Trophoblast cell (in vitro differentiated cells and primary cell): Measurements from ENCODE around the gene CPA1.

Experiments used
- DNase-seq, 2 donors: peaks; one replicate each; pipeline ENCODE4 v3.0.0-alpha.2; 2016
- H2AFZ ChIP-seq: 2 replicates; pipeline ENCODE4 v1.6.1; 2013; ENCODE audit warnings: low read length, moderate library complexity, mild to moderate bottlenecking; ENCODE audit not compliant: insufficient read depth, poor library complexity
- H2AK5ac ChIP-seq: 2 replicates; pipeline ENCODE4 v1.6.1; 2013; ENCODE audit warnings: mild to moderate bottlenecking, low read length
- H2BK120ac ChIP-seq: 2 replicates; pipeline ENCODE4 v1.6.1; 2013; ENCODE audit warnings: low read length, mild to moderate bottlenecking, moderate library complexity; ENCODE audit not compliant: insufficient read depth, poor library complexity
- H2BK12ac ChIP-seq: 2 replicates; pipeline ENCODE4 v1.6.1; 2013; ENCODE audit warnings: mild to moderate bottlenecking, low read length, moderate library complexity
- H2BK5ac ChIP-seq: 2 replicates; pipeline ENCODE4 v1.6.1; 2013; ENCODE audit warnings: low read length, low read depth, moderate library complexity, mild to moderate bottlenecking; ENCODE audit not compliant: poor library complexity
- H3K14ac ChIP-seq: 2 replicates; pipeline ENCODE4 v1.6.1; 2013; ENCODE audit warnings: mild to moderate bottlenecking, low read length
- H3K18ac ChIP-seq: 2 replicates; pipeline ENCODE4 v1.6.1; 2013; ENCODE audit warnings: mild to moderate bottlenecking, low read length
- H3K23ac ChIP-seq: 2 replicates; pipeline ENCODE4 v1.6.1; 2013; ENCODE audit warnings: low read length
- H3K27ac ChIP-seq: 2 replicates; pipeline ENCODE4 v1.5.1; 2013; ENCODE audit warnings: low read depth, mild to moderate bottlenecking, inconsistent platforms, low read length, moderate library complexity
- H3K27me3 ChIP-seq: 2 replicates; pipeline ENCODE4 v1.6.1; 2013; ENCODE audit warnings: inconsistent platforms, mild to moderate bottlenecking, low read length, moderate library complexity; ENCODE audit not compliant: insufficient read depth
- H3K36me3 ChIP-seq, 2 experiments: 1 replicate in 1 of 2; 2 replicates in 1 of 2; pipeline ENCODE4 v1.6.1; 2013; ENCODE audit warnings: low read length in 2 of 2, mild to moderate bottlenecking in 2 of 2, moderate library complexity in 1 of 2; ENCODE audit not compliant: insufficient read depth in 2 of 2, control insufficient read depth in 1 of 2
- H3K4ac ChIP-seq: 2 replicates; pipeline ENCODE4 v1.6.1; 2013; ENCODE audit warnings: low read depth, mild to moderate bottlenecking, low read length, moderate library complexity
- H3K4me1 ChIP-seq, 2 experiments: 1 replicate in 1 of 2; 2 replicates in 1 of 2; pipeline ENCODE4 v1.6.1; 2013; ENCODE audit warnings: low read length in 2 of 2, mild to moderate bottlenecking in 2 of 2, moderate library complexity in 1 of 2; ENCODE audit not compliant: insufficient read depth in 2 of 2, control insufficient read depth in 1 of 2
- H3K4me2 ChIP-seq: 2 replicates; pipeline ENCODE4 v1.6.1; 2013; ENCODE audit warnings: inconsistent platforms, mild to moderate bottlenecking, low read length, moderate library complexity
- H3K4me3 ChIP-seq: 2 replicates; pipeline ENCODE4 v1.5.1; 2013; ENCODE audit warnings: mild to moderate bottlenecking, low read depth, low read length, inconsistent platforms
- H3K79me1 ChIP-seq: one replicate; pipeline ENCODE4 v1.6.1; 2013; ENCODE audit warnings: low read length
- H3K79me2 ChIP-seq: 2 replicates; pipeline ENCODE4 v1.6.1; 2013; ENCODE audit warnings: low read length, mild to moderate bottlenecking; ENCODE audit not compliant: control insufficient read depth, insufficient read depth, poor library complexity
- H3K9ac ChIP-seq: 2 replicates; pipeline ENCODE4 v1.6.1; 2013; ENCODE audit warnings: mild to moderate bottlenecking, low read length
- H3K9me3 ChIP-seq: 2 replicates; pipeline ENCODE4 v1.6.1; 2013; ENCODE audit warnings: low read depth, mild to moderate bottlenecking, control low read depth, inconsistent platforms, low read length; ENCODE audit not compliant: insufficient read depth
- H4K12ac ChIP-seq: 2 replicates; pipeline ENCODE4 v1.6.1; 2013; ENCODE audit warnings: low read depth, mild to moderate bottlenecking, low read length, moderate library complexity
- H4K8ac ChIP-seq: 2 replicates; pipeline ENCODE4 v1.6.1; 2013; ENCODE audit warnings: low read depth, mild to moderate bottlenecking, low read length, moderate library complexity
- H4K91ac ChIP-seq: one replicate; pipeline ENCODE4 v1.6.1; 2013; ENCODE audit warnings: low read depth, mild to moderate bottlenecking, low read length, moderate library complexity
- WGBS: extraction: QIAGEN DNeasy Blood & Tissue Kit; methylation state at CpG from one replicate; pipeline ENCODE4 v1.1.7; 2013; ENCODE audit warnings: missing lambda C conversion rate; ENCODE audit not compliant: insufficient read length, insufficient coverage; ENCODE audit errors: extremely low coverage; 5-methylcytosine and 5-hydroxymethylcytosine counted together

CPA1 gene

GRCh38 chr7:130358471-130358870 lies 21.8 kb upstream of the CPA1 start:
- Histone ChIP-seq H3K4me2 (no peak overlapping the region), H2AK5ac (peak overlapping the region; percentile 88), H3K27ac (no peak overlapping the region), H4K12ac (no peak overlapping the region), H3K79me1 (peaks cover 44% of the 10 kb centered on the region), H4K91ac (peak overlapping the region; percentile 72), H3K4me3 (no peak overlapping the region), H3K4me1 (peaks cover 28% of the 10 kb centered on the region in 2 experiments), H2BK12ac (peak overlapping the region; percentile 86), H4K8ac (no peak overlapping the region), H3K9me3 (peaks cover 13% of the 10 kb centered on the region), H2AFZ (no peak overlapping the region), H3K14ac (peak overlapping the region; percentile 45), H3K9ac (no peak overlapping the region), H2BK120ac (peak overlapping the region; percentile 61), H3K79me2 (peaks cover 8% of the 10 kb centered on the region), H3K23ac (no peak overlapping the region), H3K18ac (peak overlapping the region; percentile 25), H3K4ac (no peak overlapping the region), H3K27me3 (no peaks in the 10 kb centered on the region), H2BK5ac (no peak overlapping the region), H3K36me3 (no peaks in the 10 kb centered on the region)
- WGBS: no CpG with 5 or more reads among the region's 4 CpGs
- DNase-seq: no peak

- H3K4ac ChIP-seq: no peak overlapping the region
- peak overlapping the region; percentile 78 for H2BK12ac ChIP-seq
- H4K8ac ChIP-seq: no peak overlapping the region
- no peaks in the 10 kb centered on the region for H3K36me3 ChIP-seq
- peaks cover 13% of the 10 kb centered on the region for H3K9me3 ChIP-seq
- no peak overlapping the region for H3K14ac ChIP-seq
- H2AFZ ChIP-seq: no peak overlapping the region
- H4K91ac ChIP-seq: peak overlapping the region; percentile 29
- peak overlapping the region; percentile 3 for H3K18ac ChIP-seq
- WGBS: no CpG with 5 or more reads among the region's 5 CpGs
- H2AK5ac ChIP-seq: peak overlapping the region; percentile 22
- H3K4me1 ChIP-seq: peaks cover 27 to 31% of the 10 kb centered on the region in 2 experiments
- H3K79me1 ChIP-seq: peaks cover 41% of the 10 kb centered on the region
- H3K23ac ChIP-seq: no peak overlapping the region
- peak overlapping the region; percentile 35 for H2BK120ac ChIP-seq
- no peak overlapping the region for H4K12ac ChIP-seq
- no peak overlapping the region for H3K9ac ChIP-seq
- H3K4me3 ChIP-seq: no peak overlapping the region
- H2BK5ac ChIP-seq: no peak overlapping the region
- H3K27ac ChIP-seq: no peak overlapping the region
- H3K4me2 ChIP-seq: no peak overlapping the region
- H3K27me3 ChIP-seq: no peaks in the 10 kb centered on the region
- peaks cover 8% of the 10 kb centered on the region for H3K79me2 ChIP-seq
- DNase-seq: peak; percentile 71 to 80
Observed at GRCh38 chr7:130359276-130359857, 20.9 kb upstream of the CPA1 start.

- no peak overlapping the region for H4K12ac ChIP-seq
- no peak overlapping the region for H2AFZ ChIP-seq
- H2BK120ac ChIP-seq: no peak overlapping the region
- no peak overlapping the region for H3K18ac ChIP-seq
- H3K4me1 ChIP-seq: peaks cover 26 to 32% of the 10 kb centered on the region in 2 experiments
- no peak overlapping the region for H3K4me3 ChIP-seq
- H2BK12ac ChIP-seq: no peak overlapping the region
- H3K23ac ChIP-seq: no peak overlapping the region
- H3K79me2 ChIP-seq: peaks cover 8% of the 10 kb centered on the region
- no peak overlapping the region for H3K4me2 ChIP-seq
- H4K91ac ChIP-seq: no peak overlapping the region
- H2BK5ac ChIP-seq: no peak overlapping the region
- H3K9me3 ChIP-seq: peaks cover 13% of the 10 kb centered on the region
- no peak overlapping the region for H3K9ac ChIP-seq
- H3K27ac ChIP-seq: no peak overlapping the region
- H3K14ac ChIP-seq: no peak overlapping the region
- no peak for DNase-seq
- H3K79me1 ChIP-seq: peaks cover 40% of the 10 kb centered on the region
- H4K8ac ChIP-seq: no peak overlapping the region
- no peak overlapping the region for H2AK5ac ChIP-seq
- WGBS: no CpG with 5 or more reads among the region's 3 CpGs
- no peaks in the 10 kb centered on the region for H3K27me3 ChIP-seq
- H3K4ac ChIP-seq: no peak overlapping the region
- H3K36me3 ChIP-seq: no peaks in the 10 kb centered on the region
Observed at GRCh38 chr7:130360518-130360917, 19.8 kb upstream of the CPA1 start.

- Histone ChIP-seq H3K9me3 (peaks cover 13% of the 10 kb centered on the region), H2AFZ (no peak overlapping the region), H2BK12ac (peak overlapping the region; percentile 41), H2BK5ac (no peak overlapping the region), H3K4me3 (no peak overlapping the region), H3K9ac (no peak overlapping the region), H4K8ac (no peak overlapping the region), H4K12ac (no peak overlapping the region), H2BK120ac (no peak overlapping the region), H3K79me1 (peaks cover 37% of the 10 kb centered on the region), H2AK5ac (no peak overlapping the region), H4K91ac (no peak overlapping the region), H3K14ac (no peak overlapping the region), H3K4me2 (no peak overlapping the region), H3K27me3 (no peaks in the 10 kb centered on the region), H3K4ac (no peak overlapping the region), H3K27ac (no peak overlapping the region), H3K4me1 (peaks cover 27 to 36% of the 10 kb centered on the region in 2 experiments), H3K36me3 (no peaks in the 10 kb centered on the region), H3K79me2 (peaks cover 3% of the 10 kb centered on the region), H3K23ac (no peak overlapping the region), H3K18ac (no peak overlapping the region)
- no peak for DNase-seq
- WGBS: no CpG with 5 or more reads among the region's 7 CpGs
Observed at GRCh38 chr7:130361681-130362080, 18.6 kb upstream of the CPA1 start.
